Inflammatory macrophage treated with lipopolysaccharide for 4 hours (primary cell): ENCODE data around the gene CREBRF.

Experiments
- DNase-seq: peaks from one replicate; pipeline ENCODE4 v3.0.0-alpha.2; 2020

Gene CREBRF

DNA sequence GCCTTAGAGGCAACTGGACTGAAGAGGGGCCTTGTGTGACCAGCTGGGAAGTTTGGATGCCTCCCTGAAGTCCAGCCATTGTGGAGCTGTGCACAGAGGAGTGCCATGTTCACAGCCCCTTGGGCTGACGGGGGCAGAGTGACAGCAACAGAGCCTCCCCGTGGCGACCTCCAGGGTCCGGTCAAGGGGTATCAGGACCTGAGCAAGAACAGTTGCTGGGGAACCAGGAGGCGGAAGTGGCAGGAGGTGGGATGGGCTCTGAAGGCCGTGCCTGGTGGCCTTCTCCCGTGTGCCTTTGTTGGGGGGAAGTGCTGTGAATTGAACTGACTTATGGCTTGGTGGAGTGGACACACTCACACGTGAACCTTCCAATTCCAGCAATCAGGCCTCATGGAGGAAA, 102.2 kb downstream of the CREBRF start:
- DNase-seq, result no peak

- no peak for DNase-seq
Observed at GRCh38 chr5:173159256-173159655, 103.1 kb downstream of the CREBRF start.

DNA sequence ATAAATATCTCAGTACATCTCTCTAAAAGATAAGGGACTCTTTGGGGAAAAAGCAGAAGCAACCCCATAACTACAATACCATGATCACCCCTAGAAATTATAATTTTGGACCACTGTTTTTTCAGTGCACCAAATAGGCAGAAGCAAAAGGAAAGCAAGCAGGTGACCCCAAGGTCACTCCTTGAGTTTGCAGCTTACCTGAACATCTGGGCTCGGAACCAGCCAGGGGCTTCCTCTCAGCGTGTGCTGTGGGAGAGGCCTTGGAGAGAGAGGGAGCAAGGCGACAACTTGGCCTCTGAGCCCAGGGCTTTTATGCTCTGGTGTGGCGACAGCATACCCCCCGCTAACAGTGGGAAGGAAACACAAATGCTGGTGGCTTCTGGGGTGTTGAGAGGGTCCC, 105.0 kb downstream of the CREBRF start:
- no peak for DNase-seq

DNA sequence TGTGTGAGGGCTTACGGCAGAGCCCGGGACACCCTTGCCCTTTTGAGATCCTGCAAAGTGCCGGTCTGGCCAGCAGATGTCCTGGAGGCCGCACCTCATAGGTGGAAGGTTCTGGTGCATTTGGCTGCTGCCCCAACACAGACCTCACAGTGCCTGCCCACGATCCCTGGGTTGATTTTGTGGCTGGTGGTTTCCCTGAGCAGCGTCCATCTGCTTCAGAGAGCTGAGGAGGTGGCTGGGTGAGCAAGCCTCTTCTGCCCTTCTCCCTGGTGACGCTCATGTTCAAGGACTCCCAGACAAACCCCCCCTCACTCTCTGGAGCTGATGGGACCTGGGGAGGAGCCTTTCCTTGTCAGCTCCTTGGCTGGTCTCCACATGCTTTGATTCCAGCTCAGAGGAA, 107.1 kb downstream of the CREBRF start:
- no peak for DNase-seq

DNA sequence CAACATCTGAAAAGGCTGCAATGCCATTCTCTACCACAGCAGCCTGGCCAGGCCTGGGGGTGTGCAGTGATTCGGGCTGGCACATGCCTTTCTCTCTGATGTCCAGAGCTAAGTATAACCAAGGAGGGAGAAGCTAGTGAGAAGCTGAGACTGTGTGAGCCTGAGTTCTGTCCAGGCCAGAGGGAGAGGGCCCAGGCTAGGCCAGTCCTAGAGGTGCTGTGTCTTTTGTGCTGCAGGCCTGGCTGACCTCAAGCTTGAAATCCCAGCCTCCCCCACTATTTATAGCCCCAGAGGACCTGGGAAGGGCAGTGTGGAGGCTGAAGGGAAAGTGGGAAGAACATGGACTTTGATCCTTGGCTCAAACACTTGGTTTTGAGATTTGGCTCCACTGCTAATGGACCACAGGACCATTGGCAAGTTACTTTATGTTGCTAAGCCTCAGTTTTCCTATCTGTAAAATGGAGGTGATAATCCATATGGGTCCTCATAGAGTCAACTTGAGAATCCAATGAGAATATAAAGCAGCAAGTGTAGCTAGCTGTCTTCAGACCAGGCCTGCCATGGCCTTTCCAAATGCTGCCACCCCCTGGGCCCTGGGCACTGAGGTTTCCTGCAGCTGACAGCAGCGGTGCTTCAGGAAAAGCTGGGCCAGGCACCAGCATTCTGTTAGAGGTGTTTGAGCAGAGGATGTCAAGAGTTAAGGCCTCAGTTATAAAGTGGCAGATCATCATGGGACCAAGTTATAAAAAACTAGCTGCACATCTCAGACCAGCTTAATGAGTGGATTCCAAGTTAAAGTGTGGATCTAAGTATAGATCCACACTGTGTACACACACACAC, 109.2 kb downstream of the CREBRF start:
- no peak for DNase-seq

GRCh38 chr5:173172166-173172565, 116.0 kb downstream of the CREBRF start:
- no peak for DNase-seq

DNA sequence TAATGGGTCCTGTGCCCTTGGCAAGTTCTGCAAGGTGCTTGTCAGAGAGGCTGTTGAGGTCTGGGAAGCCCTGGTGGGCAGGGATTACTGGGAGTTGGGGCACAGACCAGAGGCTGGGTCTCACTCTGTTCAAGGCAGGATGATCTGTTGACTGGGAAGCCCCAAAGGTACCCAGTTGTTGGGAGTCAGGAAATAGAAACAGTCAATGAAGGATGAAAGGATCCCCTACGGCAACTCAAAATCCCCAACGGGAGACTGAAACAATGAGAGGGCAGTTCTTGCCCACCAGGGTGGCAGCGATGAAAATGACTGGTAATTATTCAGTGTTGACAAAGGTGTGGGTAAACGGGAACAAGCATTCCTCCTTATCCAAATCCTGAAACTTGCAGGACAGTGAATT, 119.4 kb downstream of the CREBRF start:
- no peak for DNase-seq

- no peak for DNase-seq
Observed at GRCh38 chr5:173178369-173178910, 122.3 kb downstream of the CREBRF start.

DNA sequence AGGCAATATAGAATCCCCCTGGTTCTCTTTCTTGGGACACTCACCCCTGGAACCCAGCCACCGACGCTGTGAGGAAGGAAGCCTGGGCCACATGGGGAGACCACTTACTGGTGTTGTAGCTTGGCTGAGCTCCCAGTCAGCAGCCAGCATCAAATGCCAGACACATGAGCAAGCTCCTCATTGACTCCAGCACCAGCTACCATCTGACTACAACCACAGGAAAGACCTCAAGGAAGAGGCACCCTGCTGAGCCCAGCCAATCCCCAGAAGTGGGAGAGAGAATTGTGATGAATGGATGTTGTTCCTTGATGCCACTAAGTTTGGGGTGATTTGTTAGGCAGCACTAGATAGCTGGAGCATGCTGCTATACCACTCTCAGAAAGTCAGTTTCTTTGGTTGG, 124.2 kb downstream of the CREBRF start:
- DNase-seq, result no peak

DNA sequence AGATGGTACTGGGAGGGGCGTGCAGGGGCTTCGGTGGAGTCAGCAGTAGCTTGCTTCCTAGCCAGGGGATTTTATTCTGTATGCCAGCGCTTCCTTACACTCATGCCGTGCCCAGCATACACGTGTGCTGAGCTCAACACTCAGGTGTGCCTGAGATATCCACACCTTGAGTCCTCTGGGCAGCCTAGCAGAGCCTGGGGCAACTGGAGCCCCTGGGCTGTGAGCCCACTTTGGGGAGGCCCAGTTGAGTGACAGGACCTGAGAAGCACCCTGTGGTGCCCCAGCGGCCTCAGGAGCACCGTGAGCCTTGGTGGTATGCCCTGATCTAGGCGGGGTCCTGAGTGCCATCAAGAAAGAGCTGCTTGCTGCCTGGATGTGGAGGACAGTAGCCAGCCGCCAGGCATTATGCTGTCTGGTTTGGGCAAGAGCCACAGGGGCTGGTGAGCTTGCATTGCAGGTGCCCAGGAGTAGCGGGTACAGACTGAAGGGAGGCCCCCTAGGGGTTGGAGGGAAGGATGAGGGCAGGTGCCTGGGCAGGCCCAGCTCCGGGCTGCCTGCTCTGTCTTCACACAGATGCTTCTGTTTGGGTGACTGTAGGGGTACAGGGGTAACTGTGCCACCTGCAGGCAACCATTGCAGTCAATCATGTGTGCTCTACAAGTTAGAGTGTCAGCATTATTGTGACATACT, 131.0 kb downstream of the CREBRF start:
- DNase-seq, result no peak

DNA sequence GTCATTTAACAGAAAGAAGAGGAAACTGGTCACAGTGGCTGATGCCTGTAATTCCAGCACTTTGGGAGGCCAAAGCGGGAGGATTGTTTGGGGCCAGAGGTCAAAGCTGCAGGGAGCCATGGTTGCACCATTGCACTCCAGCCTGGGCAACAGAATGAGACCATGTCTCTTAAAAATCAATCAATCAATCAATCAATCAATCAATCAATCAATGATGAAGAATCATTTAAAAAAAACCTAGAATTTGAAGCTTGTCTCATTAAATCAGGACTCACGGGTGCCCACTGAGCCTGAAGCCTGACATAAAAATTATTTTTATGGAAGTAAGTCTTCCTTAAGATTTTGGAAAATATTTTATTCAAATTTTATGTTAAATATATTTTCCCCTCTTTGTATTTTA, 132.1 kb downstream of the CREBRF start:
- no peak for DNase-seq
